ENCODE measurements around the gene CCR5AS.

Gene CCR5AS

GRCh38 chr3:46406788-46407611 lies at the start of gene CCR5AS, which contains the start of gene CCRL2:
Gene CCR5AS, minus strand, starts transcription at chr3:46407066.
Gene CCRL2, plus strand, starts transcription at chr3:46407259. Its CDS starts 821 bp downstream, at chr3:46408080.
- Mint-ChIP-seq H3K9me3 (no peaks in the 10 kb centered on the region), H3K4me3 (peak within 1 kb of the TSS; percentile 67), H3K27me3 (peaks cover 4% of the 10 kb centered on the region), H3K36me3 (ENCODE audit: low read depth) (no peaks in the 10 kb centered on the region), H3K27ac (peak within 1 kb of the TSS; percentile 69), H3K4me1 (no peaks in the 10 kb centered on the region)
- peak; percentile 88 for ATAC-seq (replicated peaks)

- H3K4me3 Mint-ChIP-seq, result no peak overlapping the region
- H3K9me3 Mint-ChIP-seq, result no peaks in the 10 kb centered on the region
- peaks cover 19% of the 10 kb centered on the region for H3K27me3 Mint-ChIP-seq
- H3K27ac Mint-ChIP-seq, result no peak overlapping the region
- H3K36me3 Mint-ChIP-seq (ENCODE audit: low read depth), result no peaks in the 10 kb centered on the region
- no peak for ATAC-seq (replicated peaks)
- no peaks in the 10 kb centered on the region for H3K4me1 Mint-ChIP-seq
Observed at GRCh38 chr3:46456118-46456517, 49.3 kb upstream of the CCR5AS start.

GRCh38 chr3:46455231-46456115 lies 48.6 kb upstream of the CCR5AS start:
- Mint-ChIP-seq H3K4me1 (no peaks in the 10 kb centered on the region), H3K27ac (no peak overlapping the region), H3K36me3 (ENCODE audit: low read depth) (no peaks in the 10 kb centered on the region), H3K9me3 (no peaks in the 10 kb centered on the region), H3K4me3 (no peak overlapping the region), H3K27me3 (peaks cover 18% of the 10 kb centered on the region)
- no peak for ATAC-seq (replicated peaks)

- Mint-ChIP-seq H3K4me3 (no peak overlapping the region), H3K9me3 (no peaks in the 10 kb centered on the region), H3K27ac (no peak overlapping the region), H3K27me3 (peaks cover 9% of the 10 kb centered on the region), H3K36me3 (ENCODE audit: low read depth) (no peaks in the 10 kb centered on the region), H3K4me1 (no peaks in the 10 kb centered on the region)
- ATAC-seq (replicated peaks), result no peak
Observed at GRCh38 chr3:46454606-46455005, 47.7 kb upstream of the CCR5AS start.

- Mint-ChIP-seq H3K4me3 (no peak overlapping the region), H3K27me3 (peaks cover 5% of the 10 kb centered on the region), H3K27ac (no peak overlapping the region), H3K4me1 (no peaks in the 10 kb centered on the region), H3K9me3 (no peaks in the 10 kb centered on the region), H3K36me3 (ENCODE audit: low read depth) (no peaks in the 10 kb centered on the region)
- no peak for ATAC-seq (replicated peaks)
Observed at GRCh38 chr3:46454209-46454595, 47.3 kb upstream of the CCR5AS start.

- Mint-ChIP-seq H3K27me3 (peaks cover 4% of the 10 kb centered on the region), H3K9me3 (no peaks in the 10 kb centered on the region), H3K4me3 (no peak overlapping the region), H3K36me3 (ENCODE audit: low read depth) (no peaks in the 10 kb centered on the region), H3K27ac (no peak overlapping the region), H3K4me1 (no peaks in the 10 kb centered on the region)
- ATAC-seq (replicated peaks), result no peak
Observed at GRCh38 chr3:46453526-46454208, 46.8 kb upstream of the CCR5AS start.

GRCh38 chr3:46449755-46450552 lies 43.1 kb upstream of the CCR5AS start:
- ATAC-seq (replicated peaks), result no peak

GRCh38 chr3:46448721-46449120 lies 41.9 kb upstream of the CCR5AS start:
- Mint-ChIP-seq H3K9me3 (no peaks in the 10 kb centered on the region), H3K4me3 (no peak overlapping the region), H3K4me1 (no peaks in the 10 kb centered on the region), H3K27ac (no peak overlapping the region), H3K36me3 (ENCODE audit: low read depth) (no peaks in the 10 kb centered on the region), H3K27me3 (peaks cover 4% of the 10 kb centered on the region)
- ATAC-seq (replicated peaks), result no peak

More at GRCh38 chr3:46449755-46450552, 43.1 kb upstream of the CCR5AS start:
- no peaks in the 10 kb centered on the region for H3K36me3 Mint-ChIP-seq (ENCODE audit: low read depth)
- no peaks in the 10 kb centered on the region for H3K4me1 Mint-ChIP-seq
- no peak overlapping the region for H3K27ac Mint-ChIP-seq
- H3K27me3 Mint-ChIP-seq, result peaks cover 4% of the 10 kb centered on the region
- no peaks in the 10 kb centered on the region for H3K9me3 Mint-ChIP-seq
- H3K4me3 Mint-ChIP-seq, result no peak overlapping the region

- H3K4me3 Mint-ChIP-seq, result no peak overlapping the region
- ATAC-seq (replicated peaks), result no peak
- H3K36me3 Mint-ChIP-seq (ENCODE audit: low read depth), result no peaks in the 10 kb centered on the region
- no peak overlapping the region for H3K27ac Mint-ChIP-seq
- H3K9me3 Mint-ChIP-seq, result no peaks in the 10 kb centered on the region
- no peaks in the 10 kb centered on the region for H3K4me1 Mint-ChIP-seq
- H3K27me3 Mint-ChIP-seq, result peaks cover 4% of the 10 kb centered on the region
Observed at GRCh38 chr3:46447228-46447985, 40.5 kb upstream of the CCR5AS start.

- Mint-ChIP-seq H3K27ac (no peak overlapping the region), H3K4me1 (peaks cover 19% of the 10 kb centered on the region), H3K36me3 (ENCODE audit: low read depth) (no peaks in the 10 kb centered on the region), H3K9me3 (no peaks in the 10 kb centered on the region), H3K4me3 (no peak overlapping the region), H3K27me3 (no peaks in the 10 kb centered on the region)
- no peak for ATAC-seq (replicated peaks)
Observed at GRCh38 chr3:46442576-46443530, 36.0 kb upstream of the CCR5AS start.

GRCh38 chr3:46440531-46441294 lies 33.8 kb upstream of the CCR5AS start:
- H3K27me3 Mint-ChIP-seq, result no peaks in the 10 kb centered on the region
- H3K36me3 Mint-ChIP-seq (ENCODE audit: low read depth), result no peaks in the 10 kb centered on the region
- ATAC-seq (replicated peaks), result peak; percentile 98
- H3K4me3 Mint-ChIP-seq, result no peak overlapping the region
- H3K9me3 Mint-ChIP-seq, result no peaks in the 10 kb centered on the region
- peaks cover 19% of the 10 kb centered on the region for H3K4me1 Mint-ChIP-seq
- H3K27ac Mint-ChIP-seq, result no peak overlapping the region

- no peaks in the 10 kb centered on the region for H3K36me3 Mint-ChIP-seq (ENCODE audit: low read depth)
- ATAC-seq (replicated peaks), result no peak
- H3K4me1 Mint-ChIP-seq, result peaks cover 19% of the 10 kb centered on the region
- H3K4me3 Mint-ChIP-seq, result no peak overlapping the region
- no peaks in the 10 kb centered on the region for H3K9me3 Mint-ChIP-seq
- H3K27me3 Mint-ChIP-seq, result no peaks in the 10 kb centered on the region
- H3K27ac Mint-ChIP-seq, result no peak overlapping the region
Observed at GRCh38 chr3:46438831-46439230, 32.0 kb upstream of the CCR5AS start.

Measured in activated T-helper 17 cell treated with anti-CD3 and anti-CD28 coated beads, Interleukin-2, amount 50 U/mL, for 72 hours (primary cell).